Measurements from ENCODE around the gene MEFV.
"Not testable (repeated sequence)": the region's sequence is repeated elsewhere in the genome, so short reads cannot be mapped to it uniquely, and the experiment has no call there.

MEFV gene

DNA sequence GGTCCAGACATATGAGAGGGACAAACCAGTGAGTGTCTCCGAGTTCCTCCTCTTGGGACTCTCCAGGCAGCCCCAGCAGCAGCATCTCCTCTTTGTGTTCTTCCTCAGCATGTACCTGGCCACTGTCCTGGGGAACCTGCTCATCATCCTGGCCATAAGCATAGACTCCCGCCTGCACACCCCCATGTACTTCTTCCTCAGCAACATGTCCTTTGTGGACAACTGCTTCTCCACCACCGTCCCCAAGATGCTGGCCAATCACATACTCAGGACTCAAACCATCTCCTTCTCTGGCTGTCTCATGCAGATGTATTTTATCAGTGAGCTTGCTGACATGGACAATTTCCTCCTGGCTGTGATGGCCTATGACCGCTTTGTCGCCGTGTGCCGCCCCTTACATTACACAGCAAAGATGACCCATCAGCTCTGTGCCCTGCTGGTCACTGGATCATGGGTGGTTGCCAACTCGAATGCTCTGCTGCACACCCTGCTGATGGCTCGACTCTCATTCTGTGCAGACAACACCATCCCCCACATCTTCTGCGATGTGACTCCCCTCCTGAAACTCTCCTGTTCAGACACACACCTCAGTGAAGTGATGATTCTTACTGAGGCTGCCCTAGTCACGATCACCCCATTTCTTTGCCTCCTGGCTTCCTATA lies 40.7 kb downstream of the MEFV start:
- DNase-seq (ENCODE audit: low read depth) = no peak

DNA sequence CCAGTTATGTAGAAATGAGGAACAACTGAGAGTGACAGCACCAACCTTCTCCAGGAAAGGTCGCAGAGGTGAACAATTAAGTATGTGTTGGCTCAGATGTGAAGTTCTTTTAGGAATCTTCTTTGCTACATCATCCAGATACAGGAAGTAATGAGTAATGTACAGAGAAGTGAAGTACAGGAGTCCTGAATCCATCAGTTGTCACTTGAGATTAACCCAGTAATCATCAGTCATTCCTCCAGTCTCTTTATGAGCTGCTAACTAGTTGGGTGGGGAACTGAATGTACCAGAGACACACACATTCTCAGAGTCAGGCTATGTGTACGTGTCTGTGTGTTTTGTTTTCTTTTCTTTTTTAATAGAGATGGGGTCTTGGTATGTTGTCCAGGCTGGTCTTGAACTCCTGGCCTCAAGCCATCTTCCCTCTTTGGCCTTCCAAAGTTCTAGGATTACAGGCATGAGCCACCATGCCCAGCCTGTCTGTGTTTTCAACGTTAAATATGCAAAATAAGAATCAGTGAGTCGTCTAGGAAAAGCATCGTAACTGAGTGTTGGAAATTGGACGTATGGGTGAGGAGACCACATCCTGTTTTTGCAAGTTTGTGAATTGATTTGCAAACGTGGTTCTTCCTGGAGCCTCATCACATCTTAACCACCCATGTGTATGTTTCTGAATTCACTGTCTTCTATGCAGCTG lies 41.4 kb downstream of the MEFV start:
- no peak for DNase-seq (ENCODE audit: low read depth)

DNA sequence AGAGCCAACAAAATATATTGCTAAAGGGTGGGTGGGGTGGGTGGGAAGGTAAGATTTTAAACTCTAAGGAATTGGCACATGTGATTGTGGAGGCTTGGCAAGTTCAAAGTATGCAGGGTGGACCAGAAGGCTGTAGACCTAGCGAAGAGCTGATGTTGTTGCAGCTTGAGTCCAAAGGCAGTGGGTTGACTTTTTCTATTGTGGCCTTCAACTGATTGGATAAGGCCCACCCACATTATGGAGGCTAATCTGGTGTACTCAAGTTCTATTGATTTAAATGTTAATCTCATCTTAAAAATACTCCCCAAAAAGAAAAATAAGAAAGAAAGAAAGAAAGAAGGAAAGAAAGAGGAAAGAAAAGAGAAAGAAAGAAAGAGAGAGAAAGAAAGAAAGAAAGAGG lies 43.9 kb downstream of the MEFV start:
- DNase-seq (ENCODE audit: low read depth) = no peak

DNA sequence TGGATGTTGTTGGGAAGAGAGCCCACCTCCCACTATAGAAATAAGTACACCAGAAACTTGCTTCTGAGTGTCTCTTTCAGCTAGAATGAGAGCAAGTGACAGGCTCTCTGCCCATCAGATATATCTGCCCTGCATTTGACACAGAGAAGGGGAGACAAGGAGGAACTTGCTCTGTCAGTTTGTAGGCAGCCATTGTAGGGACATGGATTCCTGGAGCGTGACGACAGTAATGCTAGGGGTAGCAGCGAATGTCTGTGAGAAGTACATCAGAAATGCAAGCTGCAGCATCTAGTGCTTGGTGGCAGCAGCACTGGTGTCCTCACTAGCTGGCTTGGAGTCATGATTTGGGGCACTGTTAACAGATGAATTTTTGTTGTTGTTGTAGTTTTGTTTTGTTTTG lies 44.4 kb downstream of the MEFV start:
- DNase-seq (ENCODE audit: low read depth) = no peak

DNA sequence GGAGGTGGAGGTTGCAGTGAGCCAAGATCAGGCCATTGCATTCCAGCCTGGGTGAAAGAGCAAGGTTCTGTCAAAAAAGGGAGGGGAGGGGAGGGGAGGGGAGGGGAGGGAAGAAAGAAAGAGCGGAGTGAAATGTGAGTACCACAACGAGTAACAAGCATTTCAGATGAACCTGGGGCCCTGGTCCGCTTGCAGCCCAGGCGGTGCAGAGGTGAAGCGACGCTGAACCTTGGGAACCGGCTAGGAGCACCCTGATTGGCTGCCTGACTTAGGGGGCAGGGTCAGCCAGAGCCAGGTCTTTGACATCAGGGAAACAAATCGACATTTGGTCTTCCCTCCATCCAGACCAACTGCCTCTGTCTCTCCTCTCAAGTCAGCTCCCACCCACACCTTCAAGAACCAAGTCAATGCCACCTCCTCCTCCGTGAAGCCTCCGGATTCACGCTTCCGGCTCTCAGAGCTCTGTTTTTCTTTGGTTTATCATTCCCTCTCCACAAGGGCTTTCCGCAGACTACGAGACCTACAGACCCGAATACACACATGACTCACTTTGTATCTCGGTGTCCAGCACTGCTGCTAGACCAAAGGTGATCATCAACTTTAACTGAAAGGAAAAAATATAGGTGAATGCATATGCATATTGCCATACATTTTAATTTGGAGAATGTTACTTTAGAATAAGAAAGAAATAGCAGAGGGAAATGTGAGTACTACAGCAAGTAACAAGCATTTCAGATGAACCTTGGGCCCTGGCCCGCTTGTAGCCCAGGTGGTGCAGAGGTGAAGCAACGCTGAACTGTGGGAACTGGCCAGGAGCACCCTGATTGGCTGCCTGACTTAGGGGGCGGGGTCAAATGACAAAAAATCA lies 49.1 kb downstream of the MEFV start:
- no peak for DNase-seq (ENCODE audit: low read depth)

DNA sequence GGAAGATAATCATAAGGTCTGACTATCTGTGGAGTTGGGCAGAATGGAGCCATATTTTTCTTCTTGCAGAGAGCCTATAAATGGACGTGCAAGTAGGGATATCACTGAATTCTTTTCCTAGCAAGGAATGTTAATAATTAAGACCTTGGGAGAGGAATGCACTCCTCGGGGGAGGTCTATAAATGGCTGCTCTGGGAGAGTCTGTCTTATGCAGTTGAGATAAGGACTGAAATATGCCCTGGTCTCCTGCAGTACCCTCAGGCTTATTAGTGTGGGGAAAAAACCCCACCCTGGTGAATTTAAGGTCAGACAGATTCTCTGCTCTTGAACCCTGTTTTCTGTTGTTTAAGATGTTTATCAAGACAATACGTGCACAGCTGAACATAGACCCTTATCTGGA lies 50.5 kb downstream of the MEFV start:
- DNase-seq (ENCODE audit: low read depth) = not testable (repeated sequence)

DNA sequence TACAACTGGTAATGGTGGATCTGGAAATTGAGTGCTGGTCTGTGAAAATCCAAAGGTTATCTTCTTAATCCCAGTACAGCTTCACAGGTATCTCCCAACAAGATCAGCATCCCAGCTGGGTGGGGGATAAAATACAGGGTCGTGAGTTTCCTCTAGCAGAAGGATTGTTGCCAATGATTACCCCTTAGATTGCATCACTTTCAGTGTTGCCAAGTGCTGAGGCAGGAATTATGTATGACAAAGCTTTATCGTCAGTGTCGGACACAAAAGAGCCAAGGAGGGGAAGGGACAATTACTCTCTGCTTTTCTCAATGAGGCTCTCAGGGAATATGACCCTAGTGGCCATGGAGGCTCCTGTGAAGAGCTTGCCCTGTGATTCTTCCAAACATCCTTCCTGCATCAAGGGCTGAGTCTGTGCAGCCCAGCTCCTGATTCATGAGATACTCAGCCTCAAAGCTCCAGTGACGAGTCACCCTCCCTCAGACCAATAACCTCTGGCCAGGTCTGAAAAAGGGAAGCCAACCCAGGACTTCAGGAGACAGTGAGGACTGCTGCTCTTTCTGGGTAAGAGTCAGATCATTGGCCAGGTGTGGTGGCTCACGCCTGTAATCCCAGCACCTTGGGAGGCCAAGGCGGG lies 53.4 kb downstream of the MEFV start:
- no peak for DNase-seq (ENCODE audit: low read depth)

DNA sequence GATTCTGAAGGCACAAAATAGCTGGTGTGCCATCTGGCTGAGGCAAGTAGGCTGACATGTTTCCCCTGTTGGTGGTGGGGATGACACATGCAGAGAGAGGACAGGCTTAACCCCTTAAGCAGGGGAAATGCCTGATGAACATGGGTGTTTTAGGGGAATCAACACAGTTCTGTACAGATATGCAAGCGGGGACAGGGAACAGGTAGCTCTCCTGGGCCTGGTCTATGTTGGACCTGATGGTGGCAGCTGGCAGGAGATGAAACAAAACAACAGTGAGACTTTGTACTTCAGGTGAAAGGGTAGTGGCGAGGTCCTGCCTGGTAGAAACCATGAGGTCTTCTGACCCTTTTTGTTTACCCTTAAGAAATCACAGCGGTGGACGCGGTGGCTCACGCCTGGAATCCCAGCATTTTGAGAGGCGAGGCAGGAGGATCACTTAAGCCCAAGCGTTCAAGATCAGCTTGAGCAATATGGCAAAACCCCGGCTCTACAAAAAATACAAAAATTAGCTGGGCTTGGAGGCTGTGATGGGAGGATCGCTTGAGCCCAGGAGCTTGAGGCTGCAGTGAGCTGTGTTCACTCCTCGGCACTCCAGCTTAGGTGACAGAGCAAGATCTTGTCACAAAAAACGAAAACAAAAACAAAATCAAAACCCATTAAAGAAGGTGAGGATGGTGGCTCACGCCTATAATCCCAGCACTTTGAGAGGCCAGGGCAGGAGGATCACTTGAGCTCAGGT lies 57.9 kb downstream of the MEFV start:
- no peak for DNase-seq (ENCODE audit: low read depth)

DNA sequence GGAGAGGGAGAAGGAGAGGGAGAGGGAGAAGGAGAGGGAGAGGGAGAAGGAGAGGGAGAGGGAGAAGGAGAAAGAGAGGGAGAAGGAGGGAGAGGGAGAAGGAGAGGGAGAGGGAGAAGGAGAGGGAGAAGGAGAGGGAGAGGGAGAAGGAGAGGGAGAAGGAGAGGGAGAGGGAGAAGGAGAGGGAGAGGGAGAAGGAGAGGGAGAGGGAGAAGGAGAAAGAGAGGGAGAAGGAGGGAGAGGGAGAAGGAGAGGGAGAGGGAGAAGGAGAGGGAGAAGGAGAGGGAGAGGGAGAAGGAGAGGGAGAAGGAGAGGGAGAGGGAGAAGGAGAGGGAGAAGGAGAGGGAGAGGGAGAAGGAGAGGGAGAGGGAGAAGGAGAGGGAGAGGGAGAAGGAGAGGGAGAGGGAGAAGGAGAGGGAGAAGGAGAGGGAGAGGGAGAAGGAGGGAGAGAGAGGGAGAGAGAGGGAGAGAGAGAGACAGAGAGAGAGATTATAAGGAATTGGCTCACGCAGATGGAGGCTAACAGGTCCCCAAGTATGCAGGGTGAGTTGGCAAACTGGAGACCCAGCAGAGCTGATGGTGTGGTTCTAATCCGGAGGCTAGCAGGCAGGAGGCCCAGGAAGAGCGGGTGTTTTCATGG lies 58.6 kb downstream of the MEFV start:
- DNase-seq (ENCODE audit: low read depth) = not testable (repeated sequence)

DNA sequence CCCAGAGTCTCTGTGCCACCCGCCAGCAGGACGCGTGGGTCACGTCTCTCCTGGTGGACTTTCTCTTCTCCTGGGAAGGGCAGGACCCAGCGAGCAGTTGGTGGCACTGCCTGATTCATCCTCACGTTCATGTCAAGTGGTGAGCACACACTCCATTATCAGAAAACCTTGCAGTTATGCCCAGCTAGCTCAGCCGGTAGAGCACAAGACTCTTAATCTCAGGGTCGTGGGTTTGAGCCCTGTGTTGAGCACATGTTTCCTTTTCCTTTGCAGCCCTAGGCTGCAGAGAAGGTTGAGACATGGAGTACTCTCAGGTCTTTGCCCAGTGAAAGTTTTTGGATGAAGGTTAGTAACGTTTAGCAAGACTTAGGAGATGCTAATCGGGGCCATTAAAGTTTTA lies 60.5 kb downstream of the MEFV start:
- DNase-seq (ENCODE audit: low read depth) = no peak

DNA sequence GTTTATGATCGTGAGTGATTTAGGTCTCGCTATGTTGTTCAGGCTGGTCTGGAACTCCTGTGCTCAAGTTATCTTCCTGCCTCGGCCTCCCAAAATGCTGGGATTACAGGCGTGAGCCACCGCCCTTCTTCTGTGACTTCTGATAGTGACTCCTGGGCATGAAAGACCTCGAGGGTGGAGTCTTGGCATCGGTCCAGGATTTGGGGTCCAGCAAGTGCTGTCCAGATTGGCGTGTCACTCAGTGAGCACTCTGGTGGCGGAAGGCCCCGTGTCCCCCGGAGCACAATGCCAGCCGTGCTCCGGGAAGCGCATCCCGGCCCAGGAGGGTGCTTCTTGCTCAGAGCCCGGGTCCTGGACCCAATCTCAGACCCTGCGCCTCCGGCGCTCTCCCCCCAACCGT lies 61.6 kb downstream of the MEFV start:
- DNase-seq (ENCODE audit: low read depth) = no peak

DNA sequence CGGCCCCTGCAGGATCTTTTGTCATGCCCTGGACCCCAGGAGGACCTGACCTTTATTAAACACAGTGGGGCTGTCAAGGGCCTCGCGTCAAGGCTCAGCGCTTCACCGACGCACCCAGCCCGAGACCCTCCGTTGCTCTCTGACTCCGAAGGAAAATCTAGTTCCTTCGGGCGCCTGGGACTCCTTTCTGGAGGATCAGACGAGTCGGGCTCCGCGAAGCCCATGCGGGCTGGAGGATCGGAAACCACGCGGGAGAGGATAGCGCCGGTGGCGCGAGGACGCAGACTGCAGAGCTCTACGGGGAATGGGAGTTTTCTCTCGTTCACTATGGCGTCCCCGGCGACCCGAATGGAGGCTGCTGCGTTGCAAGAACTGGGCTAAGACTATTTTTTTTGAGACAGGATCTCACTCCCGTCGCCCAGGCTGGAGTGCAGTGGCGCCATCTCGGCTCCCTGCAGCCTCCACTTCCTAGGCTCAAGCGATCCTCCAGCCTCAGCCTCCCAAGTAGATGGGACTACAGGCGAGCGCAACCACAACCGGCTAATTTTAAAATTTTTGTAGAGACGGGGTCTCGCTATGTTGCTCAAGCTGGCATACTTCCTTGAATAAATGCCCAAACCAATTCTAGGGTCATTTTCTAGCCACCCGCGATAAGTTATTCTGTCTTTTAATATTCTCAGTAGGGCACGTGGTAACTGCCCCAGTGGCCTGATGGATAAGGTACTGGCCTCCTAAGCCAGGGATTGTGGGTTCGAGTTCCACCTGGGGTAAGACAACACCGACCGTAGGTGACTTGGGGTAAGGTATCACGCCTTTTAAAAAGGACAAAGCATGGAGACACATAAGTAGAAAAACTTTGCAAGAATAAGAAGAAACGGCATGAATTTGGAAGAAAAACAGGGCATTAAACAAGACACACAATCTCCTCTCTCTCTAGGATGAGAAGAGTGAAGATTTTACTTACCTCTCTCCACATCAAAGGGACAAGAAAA lies 62.9 kb downstream of the MEFV start:
- no peak for DNase-seq (ENCODE audit: low read depth)

DNA sequence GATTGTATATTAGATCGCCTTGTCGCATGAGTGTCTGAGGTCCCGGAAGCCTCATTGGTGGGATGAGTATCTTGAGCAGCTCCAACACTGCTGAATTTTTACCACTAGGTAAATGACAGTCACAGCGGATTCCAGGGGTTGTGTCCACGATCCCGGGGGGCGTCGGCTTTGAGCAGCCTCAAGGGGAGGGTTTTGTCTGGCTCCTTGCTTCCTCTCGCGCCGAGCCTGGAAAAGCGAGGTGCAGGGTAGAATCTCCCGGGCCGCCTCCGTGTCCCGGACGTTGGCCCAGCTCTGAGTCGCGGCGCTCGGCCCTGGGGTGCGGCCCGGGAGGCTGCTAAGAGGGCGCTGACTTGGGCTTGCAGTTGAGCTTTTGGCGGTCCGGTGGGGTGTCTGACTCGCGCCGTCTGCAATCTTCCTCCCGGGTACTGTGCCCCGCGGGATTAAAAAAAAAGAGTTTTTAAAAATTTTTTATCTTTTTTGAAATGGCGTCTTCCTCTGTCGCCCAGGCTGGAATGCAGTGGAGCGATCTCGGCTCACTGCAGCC lies 63.9 kb downstream of the MEFV start:
- no peak for DNase-seq (ENCODE audit: low read depth)

Measured in stromal cell of bone marrow (primary cell).